Measurements from ENCODE around the gene RBMS2. TPM values are rescaled to one million over a fixed set of nuclear protein-coding genes. Genes with fewer than 3 reads are reported as not detected.

The RBMS2 gene, protein sequence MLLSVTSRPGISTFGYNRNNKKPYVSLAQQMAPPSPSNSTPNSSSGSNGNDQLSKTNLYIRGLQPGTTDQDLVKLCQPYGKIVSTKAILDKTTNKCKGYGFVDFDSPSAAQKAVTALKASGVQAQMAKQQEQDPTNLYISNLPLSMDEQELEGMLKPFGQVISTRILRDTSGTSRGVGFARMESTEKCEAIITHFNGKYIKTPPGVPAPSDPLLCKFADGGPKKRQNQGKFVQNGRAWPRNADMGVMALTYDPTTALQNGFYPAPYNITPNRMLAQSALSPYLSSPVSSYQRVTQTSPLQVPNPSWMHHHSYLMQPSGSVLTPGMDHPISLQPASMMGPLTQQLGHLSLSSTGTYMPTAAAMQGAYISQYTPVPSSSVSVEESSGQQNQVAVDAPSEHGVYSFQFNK
- 100 to 1,000 TPM in 1 of 6 donors, 10 to 100 TPM in 5; 43.0 to 113 (median 78.4) TPM for total RNA-seq

DNA sequence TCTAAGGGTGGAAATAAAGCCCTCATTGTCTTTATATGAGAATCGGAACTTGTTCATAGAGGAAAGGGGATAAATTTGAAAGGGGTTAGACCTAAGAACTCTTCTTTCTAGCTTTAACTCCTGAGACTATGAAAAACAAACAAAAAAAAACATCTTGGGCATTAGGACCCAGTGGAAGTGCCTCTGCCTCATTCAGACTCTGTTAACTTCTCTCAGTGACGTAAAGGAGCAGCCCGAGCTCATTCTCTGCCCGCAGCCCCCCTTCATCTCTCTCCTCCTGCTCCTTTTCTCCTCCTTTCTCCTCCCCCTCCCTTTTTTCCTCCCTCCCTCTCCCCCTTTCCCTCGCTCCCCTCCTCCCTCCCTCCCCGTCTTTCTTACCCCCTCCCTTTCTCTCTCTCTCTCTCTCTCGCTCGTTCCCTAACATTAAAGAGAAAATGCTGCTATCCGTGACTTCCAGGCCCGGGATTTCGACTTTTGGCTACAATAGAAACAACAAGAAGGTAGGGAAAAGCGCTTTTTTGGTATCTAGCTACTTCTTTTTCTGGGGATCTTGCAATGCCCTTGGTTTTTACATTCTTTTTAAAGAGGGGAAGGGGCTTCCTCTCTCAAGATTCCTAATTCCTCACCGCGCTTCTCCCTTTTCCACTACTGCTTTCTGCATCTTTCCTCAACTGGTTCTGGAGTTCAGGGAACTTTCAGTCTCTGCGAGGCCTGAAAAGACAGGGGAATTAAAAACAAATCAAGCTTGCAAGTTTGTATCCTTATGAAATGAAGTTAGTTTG, at the start of gene RBMS2:
Gene RBMS2, plus strand, starts transcription at position 231 of the 782 bp plus-strand sequence. Its CDS starts 204 bp downstream, at position 435.
- Histone ChIP-seq H3K36me3 (no peaks in the 10 kb centered on the region), H3K4me3 (peak within 1 kb of the TSS; percentile 45 to 61 (median 54)), H3K9me3 (no peaks in the 10 kb centered on the region), H3K27me3 (no peaks in the 10 kb centered on the region), H3K4me1 (peaks cover 46 to 71% (median 47%) of the 10 kb centered on the region in 4 donors), H3K27ac (peak within 1 kb of the TSS; percentile 84 to 94 (median 88))
- WGBS, 2 donors, result 2% methylated on average over 11 to 15 of the region's 15 CpGs
- peak in 1 of 2 donors; percentile 93 for DNase-seq
- peak; percentile 95 to 97 for ATAC-seq (ENCODE audit: low FRiP score in 2 of 2)
- TF ChIP-seq POLR2A (IDR thresholded peaks at IDR 0.05) (peak in 1 of 4 donors; percentile 15), POLR2AphosphoS5 (IDR thresholded peaks at IDR 0.05) (peak in 1 of 2 donors; percentile 61), EP300 (IDR thresholded peaks at IDR 0.05) (peak in 1 of 4 donors; percentile 64)
- TF ChIP-seq, protein P1, sequence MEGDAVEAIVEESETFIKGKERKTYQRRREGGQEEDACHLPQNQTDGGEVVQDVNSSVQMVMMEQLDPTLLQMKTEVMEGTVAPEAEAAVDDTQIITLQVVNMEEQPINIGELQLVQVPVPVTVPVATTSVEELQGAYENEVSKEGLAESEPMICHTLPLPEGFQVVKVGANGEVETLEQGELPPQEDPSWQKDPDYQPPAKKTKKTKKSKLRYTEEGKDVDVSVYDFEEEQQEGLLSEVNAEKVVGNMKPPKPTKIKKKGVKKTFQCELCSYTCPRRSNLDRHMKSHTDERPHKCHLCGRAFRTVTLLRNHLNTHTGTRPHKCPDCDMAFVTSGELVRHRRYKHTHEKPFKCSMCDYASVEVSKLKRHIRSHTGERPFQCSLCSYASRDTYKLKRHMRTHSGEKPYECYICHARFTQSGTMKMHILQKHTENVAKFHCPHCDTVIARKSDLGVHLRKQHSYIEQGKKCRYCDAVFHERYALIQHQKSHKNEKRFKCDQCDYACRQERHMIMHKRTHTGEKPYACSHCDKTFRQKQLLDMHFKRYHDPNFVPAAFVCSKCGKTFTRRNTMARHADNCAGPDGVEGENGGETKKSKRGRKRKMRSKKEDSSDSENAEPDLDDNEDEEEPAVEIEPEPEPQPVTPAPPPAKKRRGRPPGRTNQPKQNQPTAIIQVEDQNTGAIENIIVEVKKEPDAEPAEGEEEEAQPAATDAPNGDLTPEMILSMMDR (IDR thresholded peaks at IDR 0.05), result no peak

DNA sequence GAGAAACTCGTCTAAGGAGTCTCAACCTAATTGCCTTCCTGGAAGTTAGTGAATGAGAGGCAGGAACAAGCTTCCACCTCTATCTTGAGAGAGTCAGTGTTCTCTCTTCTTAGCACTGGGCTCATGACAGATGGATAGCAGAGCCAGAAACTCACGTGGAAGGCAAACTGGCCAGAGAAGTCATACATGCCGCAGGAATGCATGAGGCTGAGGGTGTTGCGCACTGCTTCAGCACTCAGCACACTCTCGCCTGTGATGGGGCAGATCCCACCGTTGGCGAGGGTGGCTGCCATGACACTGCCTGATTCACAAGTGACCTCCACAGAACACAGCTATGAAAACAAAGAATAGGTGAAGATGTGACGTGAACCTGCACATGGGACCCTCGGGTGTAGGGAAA, 47.2 kb upstream of the RBMS2 start:
- TF ChIP-seq, protein P1 (IDR thresholded peaks at IDR 0.05), result no peak
- TF ChIP-seq POLR2AphosphoS5 (IDR thresholded peaks at IDR 0.05) (no peak), EP300 (IDR thresholded peaks at IDR 0.05) (no peak), POLR2A (IDR thresholded peaks at IDR 0.05) (no peak)
- DNase-seq, result no peak
- Histone ChIP-seq H3K27me3 (no peaks in the 10 kb centered on the region), H3K4me3 (no peak overlapping the region), H3K36me3 (peaks cover 0 to 5% (median 0%) of the 10 kb centered on the region in 4 donors), H3K27ac (peak overlapping the region in 1 of 4 donors; percentile 60), H3K4me1 (peaks cover 7 to 16% (median 9%) of the 10 kb centered on the region in 4 donors), H3K9me3 (no peaks in the 10 kb centered on the region)
- ATAC-seq (ENCODE audit: low FRiP score in 2 of 2), result no peak
- 83 to 92% methylated on average over 8 of the region's 9 CpGs for WGBS, 2 donors

DNA sequence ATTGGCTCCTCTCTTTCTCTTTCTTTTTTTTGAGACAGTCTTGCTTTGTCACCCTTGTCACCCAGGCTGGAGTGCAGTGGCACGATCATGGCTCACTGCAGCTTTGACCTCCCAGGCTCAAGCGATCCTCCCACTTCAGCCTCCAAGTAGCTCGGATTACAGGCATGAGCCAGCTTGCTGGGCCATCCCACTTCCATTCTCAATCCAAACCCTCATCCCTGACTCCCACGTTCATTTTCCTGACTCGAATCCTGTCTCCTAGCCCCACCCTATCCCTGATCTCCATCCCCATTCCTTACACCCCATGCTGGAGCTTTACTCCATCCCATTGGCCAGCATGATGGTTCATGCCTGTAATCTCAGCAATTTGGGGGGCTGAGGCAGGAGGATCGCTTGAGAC, 45.5 kb upstream of the RBMS2 start:
- Histone ChIP-seq H3K4me1 (peaks cover 0 to 6% (median 0%) of the 10 kb centered on the region in 4 donors), H3K36me3 (peaks cover 0 to 5% (median 0%) of the 10 kb centered on the region in 4 donors), H3K4me3 (no peak overlapping the region), H3K27me3 (no peaks in the 10 kb centered on the region), H3K27ac (no peak overlapping the region), H3K9me3 (no peaks in the 10 kb centered on the region)
- TF ChIP-seq POLR2AphosphoS5 (IDR thresholded peaks at IDR 0.05) (no peak), POLR2A (IDR thresholded peaks at IDR 0.05) (no peak)
- TF ChIP-seq, protein P1 (IDR thresholded peaks at IDR 0.05), result no peak
- no peak for ATAC-seq (ENCODE audit: low FRiP score in 2 of 2)
- no peak for DNase-seq
- 88 to 95% methylated on average over 6 of the region's 6 CpGs for WGBS, 2 donors

DNA sequence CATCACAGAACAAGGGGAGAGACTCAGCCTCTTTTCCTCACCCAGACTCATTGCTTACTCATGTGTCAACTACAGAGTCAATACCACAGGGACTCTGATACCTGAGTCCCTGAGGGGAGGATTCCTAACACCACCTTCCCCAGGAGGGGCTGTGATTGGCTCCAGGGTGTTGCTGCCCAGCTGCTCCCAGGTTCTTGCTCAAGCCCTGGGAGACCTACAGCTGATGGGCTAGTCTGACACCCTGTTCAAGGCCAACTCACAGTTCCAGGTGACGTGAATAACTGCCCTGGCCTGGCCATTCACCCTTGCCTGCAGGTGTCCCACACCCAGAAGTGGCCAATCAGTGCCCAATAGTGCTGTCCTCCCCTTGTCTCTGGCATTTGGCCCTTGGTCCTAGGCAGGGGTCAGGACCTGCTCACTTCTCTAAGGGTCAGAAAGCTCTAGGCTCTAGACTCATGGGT, 44.6 kb upstream of the RBMS2 start:
- WGBS, 2 donors, result 100% methylated on average over 1 of the region's 1 CpG; no CpG with 5 or more reads in 1 of the 2 donors
- TF ChIP-seq, protein P1 (IDR thresholded peaks at IDR 0.05), result no peak
- TF ChIP-seq EP300 (IDR thresholded peaks at IDR 0.05) (no peak), POLR2AphosphoS5 (IDR thresholded peaks at IDR 0.05) (no peak)
- peak in 1 of 2 donors; percentile 31 for ATAC-seq (ENCODE audit: low FRiP score in 2 of 2)

More for the DNA sequence above, 44.6 kb upstream of the RBMS2 start:
- no peak for DNase-seq
- H3K4me1 ChIP-seq, result peaks cover 0 to 6% (median 0%) of the 10 kb centered on the region in 4 donors
- H3K36me3 ChIP-seq, result peaks cover 0 to 5% (median 0%) of the 10 kb centered on the region in 4 donors
- no peaks in the 10 kb centered on the region for H3K9me3 ChIP-seq
- H3K4me3 ChIP-seq, result no peak overlapping the region
- no peak overlapping the region for H3K27ac ChIP-seq
- no peaks in the 10 kb centered on the region for H3K27me3 ChIP-seq

Data from upper lobe of left lung (tissue), 6 donors.